ENCODE results near the gene KIAA1217.

GRCh38 chr10:24344279-24344678 is 135.3 kb downstream of the KIAA1217 start:
- TF ChIP-seq POLR2A (IDR thresholded peaks at IDR 0.05; ENCODE audit: low read depth) (no peak), CTCF (IDR thresholded peaks at IDR 0.05) (no peak)

Data from esophagus muscularis mucosa (tissue), 3 donors.